ENCODE results near the gene PNPT1. TPM values are rescaled to one million over a fixed set of nuclear protein-coding genes. Genes with fewer than 3 reads are reported as not detected.

PNPT1 gene
- total and polyA plus RNA-seq, 2 of the 8 experiments (the other 6 are each of a cell fraction or from before 2014, with no cell fraction given) = 8.3 to 40.2 TPM

DNA sequence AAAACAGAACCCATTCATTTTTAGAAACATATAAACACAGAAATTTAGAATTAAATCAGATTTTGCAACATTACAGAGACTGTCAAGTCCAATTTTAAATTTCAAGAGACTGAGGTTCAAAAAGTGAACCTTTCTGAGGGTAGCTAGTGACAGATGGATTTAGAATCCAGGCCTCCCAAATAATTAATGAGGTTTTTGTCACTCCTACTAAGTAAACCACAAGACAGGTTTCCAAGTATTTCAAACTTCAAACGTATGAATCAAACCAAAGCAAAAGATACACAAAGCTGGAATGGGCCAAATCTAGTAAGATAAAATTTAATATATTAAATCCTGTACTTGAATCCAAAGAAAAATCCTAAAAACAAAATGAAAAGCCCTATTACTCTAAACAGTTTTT lies 101.5 kb downstream of the PNPT1 start:
- ChIA-PET POLR2A (ENCODE audit: partially characterized antibody) (interaction anchor here (0.6 kb wide), 1 partner anchor 9 kb away, joined by 3 read pairs; no protein-coding TSS in a partner anchor), CTCF (ENCODE audit: partially characterized antibody) (interaction anchor here (0.9 kb wide), 1 partner anchor 28 kb away, joined by 3 read pairs; no protein-coding TSS in a partner anchor)
- no peak overlapping the region for H3K27ac ChIP-seq (ENCODE audit: low read depth, low read length)

More for the DNA sequence above, 101.5 kb downstream of the PNPT1 start:
- Histone ChIP-seq H2BK5ac (ENCODE audit: low read depth, low read length) (no peak overlapping the region), H2BK12ac (ENCODE audit: low read depth, low read length) (no peak overlapping the region), H2BK120ac (replicated peaks; ENCODE audit: low read depth, low read length) (no peak overlapping the region), H3K4ac (replicated peaks; ENCODE audit: insufficient read length, low read depth, low read length) (no peak overlapping the region), H2AK5ac (ENCODE audit: low read depth, low read length) (no peak overlapping the region), H3K9ac (replicated peaks in 1 of 4; ENCODE audit: extremely low read depth in 1 of 4, low read depth in 3 of 4, low read length in 3 of 4) (no peak overlapping the region), H3K4me1 (replicated peaks in 1 of 4; ENCODE audit: control insufficient read depth in 3 of 4, insufficient read depth in 4 of 4, low read length in 3 of 4) (no peaks in the 10 kb centered on the region), H3K9me3 (ENCODE audit: insufficient read depth in 2 of 2, low read depth in 1 of 2, low read length in 1 of 2) (no peaks in the 10 kb centered on the region), H3K79me2 (ENCODE audit: control insufficient read depth in 1 of 2, insufficient read depth in 2 of 2, low read length in 2 of 2) (no peaks in the 10 kb centered on the region; a peak in 1 of 4 replicates), H3K27me3 (replicated peaks in 1 of 4; ENCODE audit: control insufficient read depth in 3 of 4, extremely low read depth in 1 of 4, insufficient read depth in 3 of 4, low read length in 3 of 4) (no peaks in the 10 kb centered on the region), H2AFZ (ENCODE audit: low read length) (no peak overlapping the region), H3K4me2 (ENCODE audit: insufficient read depth in 1 of 2, low read depth in 2 of 2, low read length in 2 of 2) (no peak overlapping the region), H4K20me1 (replicated peaks in 1 of 2; ENCODE audit: control insufficient read depth in 1 of 2, insufficient read depth in 2 of 2, low read length in 2 of 2) (no peaks in the 10 kb centered on the region), H4K5ac (ENCODE audit: insufficient read length, low read depth, low read length) (no peak overlapping the region), H3K23ac (ENCODE audit: insufficient read length) (no peak overlapping the region), H3K23me2 (ENCODE audit: low read depth, low read length) (no peaks in the 10 kb centered on the region), H3K14ac (ENCODE audit: insufficient read length) (no peak overlapping the region), H3K18ac (ENCODE audit: extremely low read depth, low read length) (no peak overlapping the region), H3K56ac (replicated peaks; ENCODE audit: insufficient read length, low read depth, low read length) (no peak overlapping the region), H4K91ac (replicated peaks; ENCODE audit: insufficient read length, low read length) (no peak overlapping the region), H3K79me1 (ENCODE audit: low read depth, low read length) (no peaks in the 10 kb centered on the region), H3K36me3 (ENCODE audit: control insufficient read depth in 2 of 4, insufficient read depth in 4 of 4, low read length in 3 of 4) (peaks cover 0 to 8% (median 2%) of the 10 kb centered on the region in 4 experiments; a peak in 4 of 8 replicates), H3K4me3 (ENCODE audit: extremely low read depth in 1 of 4, insufficient read depth in 2 of 4, low read depth in 3 of 4, low read length in 4 of 4) (no peak overlapping the region), H2BK20ac (ENCODE audit: low read length) (no peak overlapping the region), H4K8ac (ENCODE audit: extremely low read depth, insufficient read depth, low read length) (no peak overlapping the region), H2BK15ac (ENCODE audit: low read length) (no peak overlapping the region)
- no peak for DNase-seq (ENCODE audit: low read depth in 1 of 2, low spot score in 2 of 2)
- no peak for TF ChIP-seq SP1 (IDR thresholded peaks at IDR 0.05; ENCODE audit: low read depth, low read length)
- no peak for TF ChIP-seq EP300 (IDR thresholded peaks at IDR 0.05; ENCODE audit: borderline replicate concordance in 1 of 2, low read depth in 2 of 2, low read length in 2 of 2)
- TF ChIP-seq BRCA1 (IDR thresholded peaks at IDR 0.05; ENCODE audit: low read depth, low read length) = no peak
- TF ChIP-seq ZNF274 (IDR thresholded peaks at IDR 0.05; ENCODE audit: borderline replicate concordance, extremely low read depth, low read length) = no peak
- TF ChIP-seq CBX8 (IDR thresholded peaks at IDR 0.05; ENCODE audit: borderline replicate concordance, low read depth, low read length) = no peak
- TF ChIP-seq CEBPB (IDR thresholded peaks at IDR 0.05; ENCODE audit: low read depth, low read length) = no peak
- no peak for TF ChIP-seq RXRA (IDR thresholded peaks at IDR 0.05; ENCODE audit: insufficient read depth, low read depth, low read length)
- TF ChIP-seq YY1 (IDR thresholded peaks at IDR 0.05; ENCODE audit: low read depth, low read length) = no peak
- TF ChIP-seq KDM4A (IDR thresholded peaks at IDR 0.05; ENCODE audit: low read depth, low read length, severe bottlenecking) = no peak
- no peak for TF ChIP-seq RBBP5 (IDR thresholded peaks at IDR 0.05; ENCODE audit: borderline replicate concordance, low read depth, low read length)
- 85% methylated on average over 1 of the region's 1 CpG; no CpG with 5 or more reads in 1 of the 2 experiments for WGBS, 2 experiments (ENCODE audit: extremely low coverage in 1 of 2, insufficient coverage in 1 of 2, insufficient read length in 1 of 2, insufficient replicate concordance in 2 of 2, low coverage in 1 of 2, low lambda C conversion rate in 2 of 2, missing lambda C conversion rate in 1 of 2)
- no peak for FAIRE-seq
